Karpas-422 (cell line): ENCODE data around the gene DCLK3. TPM values are rescaled to one million over a fixed set of nuclear protein-coding genes. Genes with fewer than 3 reads are reported as not detected.

Experiments
- DNase-seq: peaks from one replicate; pipeline ENCODE4 v3.0.0-alpha.2; 2015
- H2AFZ ChIP-seq: fragments of 200-600 bp; sonication (generic); 2 replicates; pipeline ENCODE4 v1.6.1; 2014; ENCODE audit warnings: antibody characterized with exemption, low read length, mixed read lengths
- H3K27ac ChIP-seq: fragments of 200-600 bp; sonication (generic); 2 replicates; pipeline ENCODE4 v1.5.1; 2014; ENCODE audit warnings: mild to moderate bottlenecking, low read length, moderate library complexity
- H3K27me3 ChIP-seq: fragments of 200-600 bp; sonication (generic); 2 replicates; pipeline ENCODE4 v1.6.1; 2014; ENCODE audit warnings: low read length, mixed read lengths
- H3K36me3 ChIP-seq: fragments of 200-600 bp; sonication (generic); 2 replicates; pipeline ENCODE4 v1.6.1; 2014; ENCODE audit warnings: low read length, mixed read lengths; ENCODE audit not compliant: insufficient read depth
- H3K4me1 ChIP-seq: fragments of 200-600 bp; sonication (generic); 2 replicates; pipeline ENCODE4 v1.6.1; 2014; ENCODE audit warnings: mild to moderate bottlenecking, low read length, mixed read lengths
- H3K4me2 ChIP-seq: fragments of 200-600 bp; sonication (generic); 2 replicates; pipeline ENCODE4 v1.6.1; 2014; ENCODE audit warnings: low read length, low read depth, mild to moderate bottlenecking; ENCODE audit not compliant: poor library complexity, severe bottlenecking
- H3K4me3 ChIP-seq: fragments of 200-600 bp; sonication (generic); 2 replicates; pipeline ENCODE4 v1.5.1; 2014; ENCODE audit warnings: mild to moderate bottlenecking, antibody characterized with exemption, low read length, mixed read lengths
- H3K79me2 ChIP-seq: fragments of 200-600 bp; sonication (generic); 2 replicates; pipeline ENCODE4 v1.6.1; 2014; ENCODE audit warnings: mild to moderate bottlenecking, low read length, mixed read lengths
- H3K9ac ChIP-seq: fragments of 200-600 bp; sonication (generic); 2 replicates; pipeline ENCODE4 v1.6.0; 2014; ENCODE audit warnings: low read length
- H3K9me2 ChIP-seq: fragments of 200-600 bp; sonication (generic), shearing (Covaris generic); replicated peaks from 2 replicates; pipeline ENCODE4 v1.6.0; 2014; ENCODE audit warnings: mild to moderate bottlenecking, low read length, moderate library complexity; ENCODE audit not compliant: insufficient read depth
- H3K9me3 ChIP-seq: fragments of 300-700, 200-600 bp; sonication (generic); 2 replicates; pipeline ENCODE4 v1.6.1; 2014; ENCODE audit warnings: low read length, mixed read lengths
- H4K20me1 ChIP-seq: fragments of 200-600 bp; sonication (generic); 2 replicates; pipeline ENCODE4 v1.6.1; 2014; ENCODE audit warnings: mild to moderate bottlenecking, antibody characterized with exemption, low read length, low read depth; ENCODE audit not compliant: insufficient read depth
- total RNA-seq: library from RNA; depleted of rRNA; stranded (reverse); fragments of >200 nt; shearing (Covaris generic); gene quantifications from 2 replicates; pipeline ENCODE4 v1.2.3, GENCODE V29; 2014; ENCODE audit warnings: low replicate concordance

The DCLK3 gene
- total RNA-seq, 1 experiment from 2014 or later, result not detected

GRCh38 chr3:36697229-36698001, 66.9 kb downstream of the DCLK3 start:
- Histone ChIP-seq H2AFZ (no peak overlapping the region), H3K4me3 (no peak overlapping the region)

GRCh38 chr3:36696799-36697198, 67.6 kb downstream of the DCLK3 start:
- H3K36me3 ChIP-seq, result no peaks in the 10 kb centered on the region
- H3K4me2 ChIP-seq, result no peak overlapping the region
- no peaks in the 10 kb centered on the region for H3K9me3 ChIP-seq
- H3K27me3 ChIP-seq, result no peaks in the 10 kb centered on the region
- no peak overlapping the region for H3K27ac ChIP-seq
- H3K79me2 ChIP-seq, result no peaks in the 10 kb centered on the region
- no peak overlapping the region for H3K4me3 ChIP-seq
- no peaks in the 10 kb centered on the region for H3K9me2 ChIP-seq
- DNase-seq, result no peak
- H3K4me1 ChIP-seq, result peaks cover 5% of the 10 kb centered on the region
- no peaks in the 10 kb centered on the region for H4K20me1 ChIP-seq
- no peak overlapping the region for H3K9ac ChIP-seq
- H2AFZ ChIP-seq, result no peak overlapping the region

More at GRCh38 chr3:36697229-36698001, 66.9 kb downstream of the DCLK3 start:
- Histone ChIP-seq H3K9ac (no peak overlapping the region), H3K27ac (no peak overlapping the region), H3K79me2 (no peaks in the 10 kb centered on the region), H3K4me2 (no peak overlapping the region), H4K20me1 (no peaks in the 10 kb centered on the region), H3K9me3 (no peaks in the 10 kb centered on the region), H3K9me2 (no peaks in the 10 kb centered on the region), H3K4me1 (peaks cover 10% of the 10 kb centered on the region), H3K36me3 (no peaks in the 10 kb centered on the region), H3K27me3 (no peaks in the 10 kb centered on the region)
- no peak for DNase-seq

GRCh38 chr3:36695769-36696137, 68.6 kb downstream of the DCLK3 start:
- Histone ChIP-seq H3K9me3 (no peaks in the 10 kb centered on the region), H3K9ac (no peak overlapping the region), H3K9me2 (no peaks in the 10 kb centered on the region), H3K4me2 (no peak overlapping the region), H3K79me2 (no peaks in the 10 kb centered on the region), H3K27ac (no peak overlapping the region), H3K36me3 (no peaks in the 10 kb centered on the region), H3K4me3 (no peak overlapping the region), H3K27me3 (no peaks in the 10 kb centered on the region), H4K20me1 (no peaks in the 10 kb centered on the region), H2AFZ (no peak overlapping the region), H3K4me1 (no peaks in the 10 kb centered on the region)
- DNase-seq, result no peak

GRCh38 chr3:36695113-36695768, 69.1 kb downstream of the DCLK3 start:
- no peaks in the 10 kb centered on the region for H3K36me3 ChIP-seq
- no peaks in the 10 kb centered on the region for H3K79me2 ChIP-seq
- no peak for DNase-seq
- no peak overlapping the region for H3K4me2 ChIP-seq
- H3K9me2 ChIP-seq, result no peaks in the 10 kb centered on the region
- no peaks in the 10 kb centered on the region for H3K27me3 ChIP-seq
- no peak overlapping the region for H3K9ac ChIP-seq
- H2AFZ ChIP-seq, result no peak overlapping the region
- H3K4me1 ChIP-seq, result no peaks in the 10 kb centered on the region
- H4K20me1 ChIP-seq, result no peaks in the 10 kb centered on the region
- H3K4me3 ChIP-seq, result no peak overlapping the region
- H3K9me3 ChIP-seq, result no peaks in the 10 kb centered on the region
- no peak overlapping the region for H3K27ac ChIP-seq

- Histone ChIP-seq H3K27me3 (no peaks in the 10 kb centered on the region), H3K4me1 (no peaks in the 10 kb centered on the region), H3K4me3 (no peak overlapping the region), H3K9me3 (no peaks in the 10 kb centered on the region), H3K27ac (no peak overlapping the region), H2AFZ (no peak overlapping the region), H3K9ac (no peak overlapping the region), H3K4me2 (no peak overlapping the region), H3K36me3 (no peaks in the 10 kb centered on the region), H3K79me2 (no peaks in the 10 kb centered on the region), H4K20me1 (no peaks in the 10 kb centered on the region), H3K9me2 (no peaks in the 10 kb centered on the region)
- DNase-seq, result no peak
Measured at GRCh38 chr3:36693670-36694069, 70.7 kb downstream of the DCLK3 start.

- Histone ChIP-seq H4K20me1 (no peaks in the 10 kb centered on the region), H3K9ac (no peak overlapping the region), H3K27ac (no peak overlapping the region), H3K9me2 (no peaks in the 10 kb centered on the region), H2AFZ (no peak overlapping the region), H3K36me3 (no peaks in the 10 kb centered on the region), H3K4me1 (no peaks in the 10 kb centered on the region), H3K4me3 (no peak overlapping the region), H3K27me3 (no peaks in the 10 kb centered on the region), H3K4me2 (no peak overlapping the region), H3K79me2 (no peaks in the 10 kb centered on the region), H3K9me3 (no peaks in the 10 kb centered on the region)
- DNase-seq, result peak; percentile 37
Measured at GRCh38 chr3:36689560-36689959, 74.8 kb downstream of the DCLK3 start.

- peak; percentile 28 for DNase-seq
- Histone ChIP-seq H3K27ac (no peak overlapping the region), H3K79me2 (no peaks in the 10 kb centered on the region), H3K9me2 (no peaks in the 10 kb centered on the region), H3K9ac (no peak overlapping the region), H3K9me3 (no peaks in the 10 kb centered on the region), H3K4me3 (no peak overlapping the region), H3K4me1 (no peaks in the 10 kb centered on the region), H3K36me3 (no peaks in the 10 kb centered on the region), H3K4me2 (no peak overlapping the region), H4K20me1 (no peaks in the 10 kb centered on the region), H2AFZ (no peak overlapping the region), H3K27me3 (no peaks in the 10 kb centered on the region)
Measured at GRCh38 chr3:36688815-36689214, 75.5 kb downstream of the DCLK3 start.

- no peak for DNase-seq
- no peak overlapping the region for H3K9ac ChIP-seq
- no peaks in the 10 kb centered on the region for H4K20me1 ChIP-seq
- H3K27ac ChIP-seq, result no peak overlapping the region
- H3K4me2 ChIP-seq, result no peak overlapping the region
- no peaks in the 10 kb centered on the region for H3K27me3 ChIP-seq
- H3K36me3 ChIP-seq, result no peaks in the 10 kb centered on the region
- H3K9me2 ChIP-seq, result no peaks in the 10 kb centered on the region
- no peaks in the 10 kb centered on the region for H3K79me2 ChIP-seq
- H3K4me3 ChIP-seq, result no peak overlapping the region
- no peaks in the 10 kb centered on the region for H3K9me3 ChIP-seq
- H2AFZ ChIP-seq, result no peak overlapping the region
- no peaks in the 10 kb centered on the region for H3K4me1 ChIP-seq
Measured at GRCh38 chr3:36686516-36686915, 77.8 kb downstream of the DCLK3 start.
